Effector memory CD8-positive, alpha-beta T cell (primary cell): ENCODE measurements around the gene SERGEF.

Source experiments
- ATAC-seq: fragments of 150-1000 bp; cut with Tn5 transposase; replicated peaks from 2 replicates; pipeline ENCODE4 v1.10.0; 2021; ENCODE audit warnings: mild to moderate bottlenecking, moderate library complexity
- DNase-seq, 3 experiments: peaks; one replicate each; pipeline ENCODE4 v3.0.0; 2021
- H3K27ac Mint-ChIP-seq, 2 donors: one replicate each; pipeline ENCODE4 v1.8.0; 2022; ENCODE audit warnings: mild to moderate bottlenecking in 2 of 2, mixed read lengths in 2 of 2, moderate library complexity in 2 of 2
- H3K27me3 Mint-ChIP-seq, 2 donors: one replicate each; pipeline ENCODE4 v1.8.0; 2022; ENCODE audit warnings: mixed read lengths in 2 of 2
- H3K36me3 Mint-ChIP-seq: one replicate; pipeline ENCODE4 v1.8.0; 2022; ENCODE audit warnings: mild to moderate bottlenecking, moderate library complexity, mixed read lengths; ENCODE audit not compliant: insufficient read depth
- H3K4me1 Mint-ChIP-seq, 2 donors: one replicate each; pipeline ENCODE4 v1.8.0; 2022; ENCODE audit warnings: low read depth in 2 of 2, mixed read lengths in 2 of 2
- H3K4me3 Mint-ChIP-seq, 2 donors: one replicate each; pipeline ENCODE4 v1.8.0; 2022; ENCODE audit warnings: mild to moderate bottlenecking in 2 of 2, mixed read lengths in 2 of 2, moderate library complexity in 2 of 2
- H3K9me3 Mint-ChIP-seq, 2 donors: one replicate each; pipeline ENCODE4 v1.8.0; 2022; ENCODE audit warnings: mixed read lengths in 2 of 2

The SERGEF gene

DNA sequence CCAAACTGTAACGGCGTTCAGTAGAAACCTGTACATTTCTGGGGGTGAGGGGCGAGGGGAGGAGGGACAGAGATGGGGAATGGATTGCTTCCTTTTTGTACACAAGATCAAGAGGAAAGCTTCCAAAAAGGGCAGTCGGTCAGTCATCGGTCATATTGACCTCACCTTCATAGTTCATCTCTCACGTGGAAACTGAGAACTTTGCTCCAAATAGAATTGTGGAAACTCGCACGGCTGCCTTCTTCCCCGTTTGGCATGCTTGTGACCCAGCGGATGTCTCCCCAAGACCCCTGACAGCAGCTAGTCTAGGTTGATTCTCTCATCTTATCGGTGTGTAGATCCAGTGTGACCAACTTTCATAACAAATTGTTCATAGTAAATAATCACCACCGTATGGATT, 230.7 kb downstream of the SERGEF start:
- ATAC-seq (no peak), DNase-seq (no peak)
- no peaks in the 10 kb centered on the region for H3K4me1 Mint-ChIP-seq
- H3K27ac Mint-ChIP-seq, result no peak overlapping the region
- H3K4me3 Mint-ChIP-seq, result no peak overlapping the region
- no peaks in the 10 kb centered on the region for H3K9me3 Mint-ChIP-seq
- no peaks in the 10 kb centered on the region for H3K27me3 Mint-ChIP-seq
- H3K36me3 Mint-ChIP-seq, result no peaks in the 10 kb centered on the region

DNA sequence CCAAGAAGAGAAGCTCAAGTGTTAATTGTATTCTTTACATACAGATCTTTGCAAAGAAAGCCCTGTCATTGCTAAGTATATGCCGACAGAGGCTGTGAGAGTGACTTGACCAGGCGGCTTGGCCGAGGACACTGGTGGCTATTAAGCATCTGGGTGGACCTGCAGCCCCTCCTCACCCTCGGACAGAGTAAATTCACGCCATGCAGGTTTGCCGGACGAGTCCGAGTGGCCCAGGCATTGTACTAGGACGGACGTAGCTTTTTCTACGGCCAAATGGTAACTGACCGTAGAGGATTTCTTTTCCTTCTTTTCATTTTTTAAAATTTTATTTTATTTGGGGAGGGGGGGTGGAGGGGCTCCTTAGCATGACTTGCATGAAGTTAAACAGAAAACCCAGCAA, 231.2 kb downstream of the SERGEF start:
- ATAC-seq (no peak), DNase-seq (no peak)
- no peaks in the 10 kb centered on the region for H3K27me3 Mint-ChIP-seq
- H3K36me3 Mint-ChIP-seq, result no peaks in the 10 kb centered on the region
- H3K4me3 Mint-ChIP-seq, result no peak overlapping the region
- no peaks in the 10 kb centered on the region for H3K9me3 Mint-ChIP-seq
- no peak overlapping the region for H3K27ac Mint-ChIP-seq
- H3K4me1 Mint-ChIP-seq, result no peaks in the 10 kb centered on the region

DNA sequence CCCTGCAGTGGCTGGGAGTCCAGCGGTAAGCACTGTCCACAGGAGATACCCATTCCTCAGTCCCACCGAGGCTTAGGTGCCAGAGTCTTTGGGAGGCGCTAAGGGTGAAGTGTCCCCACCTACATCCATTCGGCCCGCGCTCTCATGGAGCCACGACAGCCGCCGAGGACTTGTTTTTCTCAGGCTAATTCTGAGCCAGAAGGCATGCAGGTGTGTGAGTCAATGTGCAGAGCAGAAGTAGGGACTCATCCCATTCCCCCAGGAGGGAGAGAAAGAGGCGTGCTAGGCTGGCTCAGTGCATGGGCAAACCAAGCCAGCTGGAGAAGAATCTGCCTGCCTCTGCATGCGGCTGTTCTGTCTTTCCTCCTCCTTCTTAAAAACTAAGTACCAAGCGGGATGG, 231.6 kb downstream of the SERGEF start:
- H3K27ac Mint-ChIP-seq, result no peak overlapping the region
- DNase-seq (no peak), ATAC-seq (no peak)
- no peaks in the 10 kb centered on the region for H3K27me3 Mint-ChIP-seq
- no peaks in the 10 kb centered on the region for H3K4me1 Mint-ChIP-seq
- H3K36me3 Mint-ChIP-seq, result no peaks in the 10 kb centered on the region
- no peak overlapping the region for H3K4me3 Mint-ChIP-seq
- no peaks in the 10 kb centered on the region for H3K9me3 Mint-ChIP-seq

DNA sequence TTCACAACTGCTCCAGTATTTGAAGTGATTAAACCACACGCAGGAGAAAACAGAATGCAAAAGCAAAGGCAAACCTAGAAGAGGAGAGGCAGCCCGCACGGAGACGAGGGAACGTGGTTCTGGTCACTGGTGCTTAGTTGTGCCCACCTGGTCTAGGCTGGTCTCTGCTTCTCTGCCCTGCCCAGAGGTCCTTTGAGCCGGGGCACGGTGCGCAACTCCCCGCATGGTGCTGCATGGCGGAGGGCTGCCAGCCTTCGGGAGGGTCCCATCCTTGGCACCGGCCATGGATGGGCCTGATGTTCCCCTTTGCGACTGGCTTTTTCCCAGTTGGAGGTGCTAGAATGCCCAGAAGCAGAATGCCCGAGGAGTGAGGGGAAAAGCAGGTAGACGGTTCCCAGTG, 232.2 kb downstream of the SERGEF start:
- H3K27ac Mint-ChIP-seq, result no peak overlapping the region
- H3K4me3 Mint-ChIP-seq, result no peak overlapping the region
- no peaks in the 10 kb centered on the region for H3K9me3 Mint-ChIP-seq
- DNase-seq (no peak), ATAC-seq (no peak)
- no peaks in the 10 kb centered on the region for H3K27me3 Mint-ChIP-seq
- no peaks in the 10 kb centered on the region for H3K4me1 Mint-ChIP-seq
- H3K36me3 Mint-ChIP-seq, result no peaks in the 10 kb centered on the region

DNA sequence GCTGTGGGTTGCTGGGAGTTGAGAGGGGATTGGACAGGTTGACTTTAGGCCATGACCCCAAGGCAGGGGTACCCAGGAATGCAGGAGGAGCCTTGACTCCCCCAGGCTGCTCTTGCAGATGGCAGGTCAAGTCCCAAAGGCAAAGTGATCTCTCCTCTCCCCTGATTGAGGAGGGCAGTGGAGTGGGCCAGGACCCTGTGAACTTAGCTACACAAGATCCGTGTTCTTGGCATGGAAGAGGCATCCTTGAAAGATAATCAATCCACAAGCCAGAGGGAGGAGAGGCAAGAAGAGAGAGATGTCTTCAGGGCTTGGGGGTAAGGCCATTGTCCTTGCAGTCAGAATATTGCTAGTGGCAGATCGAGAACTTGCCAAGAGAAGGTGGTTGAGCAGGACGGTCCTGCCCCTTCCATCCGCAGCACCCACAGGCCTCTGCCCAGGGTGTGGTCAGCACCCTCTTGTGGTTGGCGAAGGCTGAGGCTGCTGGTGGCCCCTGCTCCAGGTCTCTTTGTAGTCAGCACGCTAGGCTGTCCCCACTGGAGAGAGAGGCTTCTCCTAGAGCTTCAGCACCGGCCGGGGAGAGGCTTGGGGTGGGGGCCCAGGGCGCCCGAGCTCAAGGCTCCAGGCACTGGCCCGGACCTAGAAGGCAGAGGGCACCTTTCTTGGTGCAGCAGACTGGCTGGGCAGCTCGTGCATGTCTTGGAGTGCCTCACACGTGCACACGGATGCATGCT, 232.8 kb downstream of the SERGEF start:
- no peaks in the 10 kb centered on the region for H3K4me1 Mint-ChIP-seq
- H3K27me3 Mint-ChIP-seq, result no peaks in the 10 kb centered on the region
- no peaks in the 10 kb centered on the region for H3K36me3 Mint-ChIP-seq
- H3K4me3 Mint-ChIP-seq, result no peak overlapping the region
- no peak overlapping the region for H3K27ac Mint-ChIP-seq
- H3K9me3 Mint-ChIP-seq, result no peaks in the 10 kb centered on the region
- DNase-seq (no peak), ATAC-seq (no peak)

DNA sequence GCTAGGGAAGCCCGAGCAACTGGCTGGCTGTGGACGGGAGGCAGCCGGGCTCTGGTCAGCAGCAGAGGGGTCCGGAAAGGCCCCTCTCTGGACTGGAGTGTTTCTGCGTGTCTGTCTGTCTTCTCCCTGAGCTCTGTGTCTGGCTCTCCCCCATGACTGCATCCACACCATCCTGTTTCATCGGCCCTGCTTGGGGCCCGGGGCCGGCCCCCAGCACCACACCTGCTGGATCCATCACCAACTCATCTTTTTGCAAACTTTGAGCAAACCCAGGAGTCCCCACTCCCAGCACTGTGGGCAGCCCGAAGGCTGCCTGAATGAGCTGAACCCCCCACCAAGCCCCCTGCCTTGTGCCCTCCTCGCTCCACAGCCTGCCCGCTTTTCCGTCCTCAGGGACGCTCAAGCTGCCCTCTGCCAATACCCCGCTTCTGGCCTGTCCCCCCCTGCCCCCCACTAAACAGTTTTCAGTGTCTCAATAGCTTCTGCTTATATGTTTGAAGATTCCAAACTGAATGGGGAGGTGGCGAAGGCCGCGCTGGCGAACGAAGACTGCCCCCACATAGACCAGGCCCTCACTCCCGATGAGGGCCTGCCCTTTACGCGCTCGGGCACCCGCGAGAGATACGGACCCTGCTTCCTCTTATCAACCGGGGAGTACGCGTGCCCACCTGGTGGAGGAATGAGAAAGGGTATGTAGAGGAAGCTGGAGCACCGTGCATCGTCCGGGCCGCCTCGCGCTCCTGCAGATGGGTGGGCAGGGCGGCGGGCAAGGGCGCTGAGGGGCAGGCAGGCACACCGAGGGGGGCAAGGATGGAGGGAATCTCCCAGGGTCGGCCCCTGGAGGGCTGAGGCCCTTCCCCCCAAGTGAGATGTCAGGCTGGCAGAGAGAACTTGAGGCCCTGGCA, 233.6 kb downstream of the SERGEF start:
- DNase-seq (no peak), ATAC-seq (no peak)
- H3K4me3 Mint-ChIP-seq, result no peak overlapping the region
- H3K27me3 Mint-ChIP-seq, result no peaks in the 10 kb centered on the region
- H3K9me3 Mint-ChIP-seq, result no peaks in the 10 kb centered on the region
- no peak overlapping the region for H3K27ac Mint-ChIP-seq
- no peaks in the 10 kb centered on the region for H3K4me1 Mint-ChIP-seq
- H3K36me3 Mint-ChIP-seq, result no peaks in the 10 kb centered on the region

DNA sequence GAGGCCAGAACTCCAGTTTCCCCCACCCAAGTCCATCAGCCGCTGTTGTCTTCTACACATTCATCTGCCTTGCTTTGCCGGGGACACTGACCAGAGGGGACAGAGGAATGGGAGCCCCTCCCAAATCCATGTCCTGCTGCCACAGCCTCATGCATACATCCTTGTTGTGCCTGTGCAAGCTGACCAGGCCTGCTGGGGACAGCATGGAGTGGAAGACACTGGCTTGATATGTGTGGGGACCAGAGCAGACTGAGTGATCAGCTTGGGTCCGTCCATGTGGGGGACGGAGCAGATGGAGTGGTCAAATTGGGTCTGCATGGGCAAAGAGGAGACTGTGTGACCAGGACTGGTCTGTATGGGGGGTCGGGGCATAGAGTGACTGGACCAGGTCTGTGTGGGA, 234.5 kb downstream of the SERGEF start:
- no peak for ATAC-seq
- DNase-seq, result no peak
- H3K27me3 Mint-ChIP-seq, result no peaks in the 10 kb centered on the region
- H3K4me1 Mint-ChIP-seq, result no peaks in the 10 kb centered on the region
- no peak overlapping the region for H3K27ac Mint-ChIP-seq
- no peak overlapping the region for H3K4me3 Mint-ChIP-seq
- H3K9me3 Mint-ChIP-seq, result no peaks in the 10 kb centered on the region
- H3K36me3 Mint-ChIP-seq, result no peaks in the 10 kb centered on the region

DNA sequence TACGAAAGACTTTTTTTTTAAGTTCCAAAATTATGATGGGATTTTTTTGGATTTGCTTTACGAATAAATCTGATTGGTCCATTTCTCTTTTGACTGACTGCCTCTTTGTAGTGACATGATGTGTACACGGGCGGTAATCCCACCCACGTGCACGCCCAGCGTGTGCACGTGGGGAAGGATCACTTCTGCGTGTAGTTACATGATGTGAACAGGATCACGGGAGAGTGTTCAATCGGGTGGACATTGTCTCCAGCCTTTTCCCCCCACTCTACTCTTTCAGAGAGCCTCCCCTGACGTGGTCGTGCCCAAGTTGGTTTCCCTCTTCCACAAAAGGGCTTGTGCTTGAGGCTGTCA, 235.1 kb downstream of the SERGEF start:
- Mint-ChIP-seq H3K4me1 (no peaks in the 10 kb centered on the region), H3K4me3 (no peak overlapping the region)

DNA sequence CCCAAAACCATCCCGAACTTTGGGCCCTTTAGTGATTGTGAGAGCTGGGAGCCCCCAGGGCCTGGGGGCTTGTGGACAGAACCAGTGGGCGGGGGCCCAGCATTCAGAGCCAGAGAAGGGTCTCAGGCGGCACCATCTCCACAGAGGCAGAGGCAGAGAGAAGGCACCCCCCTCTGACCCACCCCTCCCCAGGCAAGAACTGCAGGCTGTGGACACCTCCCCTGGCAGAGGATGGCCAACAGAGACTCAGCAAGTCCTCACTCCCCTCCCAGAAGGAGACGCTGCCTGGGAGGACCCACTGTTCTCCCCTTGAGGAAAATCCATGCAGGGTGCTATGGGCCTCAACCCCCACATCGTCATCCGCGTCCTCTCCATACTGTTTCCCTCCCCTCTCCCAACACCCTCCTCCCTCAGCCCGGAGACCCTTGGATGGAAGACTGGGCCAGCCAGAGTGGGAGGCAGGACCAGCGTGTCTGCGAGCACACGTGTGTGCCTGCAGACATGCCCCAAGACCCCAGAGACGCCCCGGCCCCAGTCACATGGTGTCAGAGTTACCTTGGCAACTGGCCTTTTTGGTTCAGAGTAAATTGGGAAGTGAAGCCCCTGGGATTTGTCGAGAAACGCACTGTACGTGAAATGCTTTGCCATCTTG, 235.6 kb downstream of the SERGEF start:
- no peak overlapping the region for H3K4me3 Mint-ChIP-seq
- no peaks in the 10 kb centered on the region for H3K27me3 Mint-ChIP-seq
- no peaks in the 10 kb centered on the region for H3K9me3 Mint-ChIP-seq

More for the DNA sequence above, 235.1 kb downstream of the SERGEF start:
- Mint-ChIP-seq H3K27me3 (no peaks in the 10 kb centered on the region), H3K36me3 (peaks cover 3% of the 10 kb centered on the region), H3K27ac (no peak overlapping the region), H3K9me3 (no peaks in the 10 kb centered on the region)
- ATAC-seq (no peak), DNase-seq (no peak)

DNA sequence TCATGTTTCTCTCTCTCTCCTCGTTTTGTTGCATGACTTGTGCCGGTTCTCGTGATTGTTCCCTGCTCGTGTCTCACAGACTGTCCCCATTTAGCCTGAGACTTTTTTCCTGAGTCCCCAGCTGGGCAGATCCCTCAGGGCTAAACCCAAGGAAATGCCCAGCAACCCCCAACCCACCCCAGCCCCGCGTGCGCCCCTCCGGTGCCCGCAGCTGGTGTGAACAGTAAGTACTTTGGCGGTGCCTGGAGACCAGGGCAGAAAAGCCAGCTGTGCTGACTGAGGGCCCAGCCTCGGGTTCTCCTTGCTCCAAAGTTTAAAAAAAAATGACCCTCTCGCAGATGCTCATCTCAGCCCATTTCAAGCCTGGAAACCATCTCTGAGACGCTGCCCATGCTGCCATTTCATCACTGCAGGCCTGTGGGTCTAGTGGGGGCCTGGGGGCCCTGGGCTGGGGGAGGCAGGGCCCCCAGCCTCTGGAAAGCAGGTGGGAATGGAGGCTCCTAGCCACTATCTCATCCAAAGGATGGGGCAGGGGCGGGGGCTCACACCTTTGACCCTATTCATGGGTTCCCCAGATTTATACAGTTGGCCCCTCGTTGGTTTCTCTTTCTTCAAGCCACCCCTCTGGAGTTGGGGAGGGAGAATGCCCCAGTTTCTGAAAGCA, 236.5 kb downstream of the SERGEF start:
- H3K27ac Mint-ChIP-seq, result no peak overlapping the region
- ATAC-seq, result no peak
- H3K27me3 Mint-ChIP-seq, result no peaks in the 10 kb centered on the region

More for the DNA sequence above, 235.6 kb downstream of the SERGEF start:
- peaks cover 3% of the 10 kb centered on the region for H3K36me3 Mint-ChIP-seq
- DNase-seq (no peak), ATAC-seq (no peak)
- H3K4me1 Mint-ChIP-seq, result no peaks in the 10 kb centered on the region
- no peak overlapping the region for H3K27ac Mint-ChIP-seq

DNA sequence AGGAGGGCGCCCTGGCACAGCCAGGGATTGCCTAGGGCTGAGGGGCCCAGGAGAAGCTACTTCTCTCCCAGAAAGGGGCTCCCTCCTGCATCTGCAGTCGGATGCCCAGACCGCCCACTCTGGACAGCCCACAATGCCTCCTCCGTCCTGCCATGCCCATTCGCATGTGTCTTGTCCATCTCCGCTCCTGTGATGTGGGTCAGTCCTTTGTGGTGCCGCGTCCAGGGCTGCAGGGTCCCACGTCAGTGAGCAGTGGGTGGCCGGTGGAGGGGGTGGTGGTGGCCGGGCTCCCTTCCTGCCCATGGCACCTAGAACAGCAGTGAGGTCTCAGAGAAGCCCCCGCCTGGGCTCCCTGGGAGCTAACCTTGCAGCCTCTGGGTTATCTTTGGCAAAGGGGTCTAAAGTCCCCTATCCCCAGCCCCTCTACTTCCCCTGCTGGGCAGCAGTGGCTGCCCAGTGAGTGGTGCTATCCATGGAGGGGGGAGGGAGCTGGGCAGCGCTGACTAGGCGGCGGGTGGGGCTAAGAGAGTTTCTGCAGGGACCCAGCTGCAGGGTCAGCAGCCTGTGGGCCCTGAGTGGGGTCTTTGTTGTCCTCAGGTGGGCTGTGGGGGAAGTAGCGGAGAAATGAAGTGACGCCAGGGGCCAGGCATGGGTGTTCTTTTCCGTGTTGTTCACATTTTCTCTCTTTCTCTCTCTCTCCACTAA, 237.2 kb downstream of the SERGEF start:
- H3K27ac Mint-ChIP-seq, result no peak overlapping the region
- H3K27me3 Mint-ChIP-seq, result no peaks in the 10 kb centered on the region
- no peaks in the 10 kb centered on the region for H3K9me3 Mint-ChIP-seq
- peaks cover 3% of the 10 kb centered on the region for H3K36me3 Mint-ChIP-seq
- no peak overlapping the region for H3K4me3 Mint-ChIP-seq
- no peak for ATAC-seq
- no peaks in the 10 kb centered on the region for H3K4me1 Mint-ChIP-seq
- no peak for DNase-seq

More for the DNA sequence above, 236.5 kb downstream of the SERGEF start:
- Mint-ChIP-seq H3K4me3 (no peak overlapping the region), H3K9me3 (no peaks in the 10 kb centered on the region), H3K4me1 (no peaks in the 10 kb centered on the region), H3K36me3 (peaks cover 3% of the 10 kb centered on the region)
- DNase-seq, result no peak

DNA sequence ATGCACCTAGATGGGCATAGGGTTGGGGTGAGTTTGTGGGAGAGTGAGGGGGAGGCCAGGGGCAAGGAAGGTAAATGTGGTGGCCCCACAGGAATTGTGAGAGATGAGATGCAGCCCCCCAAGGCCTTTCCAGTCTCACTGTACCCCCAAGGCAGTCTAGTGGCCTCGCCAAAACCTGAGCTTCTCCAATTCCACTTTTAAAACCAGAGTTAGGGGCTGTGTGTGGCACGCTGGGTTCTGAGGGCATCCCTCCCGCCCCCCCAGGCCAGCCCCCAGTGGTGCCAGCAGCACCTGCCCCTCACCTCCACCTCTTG, 237.9 kb downstream of the SERGEF start:
- DNase-seq (no peak), ATAC-seq (no peak)
- Mint-ChIP-seq H3K4me3 (no peak overlapping the region), H3K36me3 (peaks cover 3% of the 10 kb centered on the region), H3K4me1 (no peaks in the 10 kb centered on the region), H3K9me3 (no peaks in the 10 kb centered on the region), H3K27ac (no peak overlapping the region), H3K27me3 (no peaks in the 10 kb centered on the region)
